Neural crest cell (in vitro differentiated cells): ENCODE measurements around the gene RTN3. TPM values are rescaled to one million over a fixed set of nuclear protein-coding genes. Genes with fewer than 3 reads are reported as not detected.
A peak's percentile ranks its signal among the peaks of the same experiment; 100 is the strongest.

Experiments used
- DNase-seq: peaks from one replicate; pipeline ENCODE4 v3.0.0; 2021; ENCODE audit warnings: low read depth, mixed read lengths, low spot score
- H3K27ac Mint-ChIP-seq: one replicate; pipeline ENCODE4 v1.8.0; 2021; ENCODE audit warnings: mild to moderate bottlenecking, mixed read lengths; ENCODE audit not compliant: unreplicated experiment
- H3K27me3 Mint-ChIP-seq: 2 replicates; pipeline ENCODE4 v1.8.0; 2021; ENCODE audit warnings: low read depth, mild to moderate bottlenecking, mixed read lengths
- H3K36me3 Mint-ChIP-seq: 2 replicates; pipeline ENCODE4 v1.8.0; 2021; ENCODE audit warnings: low read depth, mild to moderate bottlenecking, mixed read lengths
- H3K4me1 Mint-ChIP-seq: 2 replicates; pipeline ENCODE4 v1.8.0; 2021; ENCODE audit warnings: mixed read lengths
- H3K4me3 Mint-ChIP-seq: one replicate; pipeline ENCODE4 v1.8.0; 2021; ENCODE audit warnings: mild to moderate bottlenecking, mixed read lengths
- H3K9me3 Mint-ChIP-seq: 2 replicates; pipeline ENCODE4 v1.8.0; 2021; ENCODE audit warnings: mixed read lengths
- total RNA-seq: library from RNA; stranded (reverse); gene quantifications from 2 replicates; pipeline ENCODE4 v1.2.1, GENCODE V29; 2021
- TF ChIP-seq, protein P1 (sequence below): fragments of 200-600 bp; sonication (generic); conservative IDR thresholded peaks from 2 replicates; pipeline ENCODE4 v1.5.0; 2021; ENCODE audit warnings: antibody characterized with exemption, mild to moderate bottlenecking

RTN3 gene
- total RNA-seq, 1 donor from 2014 or later = 136 TPM

DNA sequence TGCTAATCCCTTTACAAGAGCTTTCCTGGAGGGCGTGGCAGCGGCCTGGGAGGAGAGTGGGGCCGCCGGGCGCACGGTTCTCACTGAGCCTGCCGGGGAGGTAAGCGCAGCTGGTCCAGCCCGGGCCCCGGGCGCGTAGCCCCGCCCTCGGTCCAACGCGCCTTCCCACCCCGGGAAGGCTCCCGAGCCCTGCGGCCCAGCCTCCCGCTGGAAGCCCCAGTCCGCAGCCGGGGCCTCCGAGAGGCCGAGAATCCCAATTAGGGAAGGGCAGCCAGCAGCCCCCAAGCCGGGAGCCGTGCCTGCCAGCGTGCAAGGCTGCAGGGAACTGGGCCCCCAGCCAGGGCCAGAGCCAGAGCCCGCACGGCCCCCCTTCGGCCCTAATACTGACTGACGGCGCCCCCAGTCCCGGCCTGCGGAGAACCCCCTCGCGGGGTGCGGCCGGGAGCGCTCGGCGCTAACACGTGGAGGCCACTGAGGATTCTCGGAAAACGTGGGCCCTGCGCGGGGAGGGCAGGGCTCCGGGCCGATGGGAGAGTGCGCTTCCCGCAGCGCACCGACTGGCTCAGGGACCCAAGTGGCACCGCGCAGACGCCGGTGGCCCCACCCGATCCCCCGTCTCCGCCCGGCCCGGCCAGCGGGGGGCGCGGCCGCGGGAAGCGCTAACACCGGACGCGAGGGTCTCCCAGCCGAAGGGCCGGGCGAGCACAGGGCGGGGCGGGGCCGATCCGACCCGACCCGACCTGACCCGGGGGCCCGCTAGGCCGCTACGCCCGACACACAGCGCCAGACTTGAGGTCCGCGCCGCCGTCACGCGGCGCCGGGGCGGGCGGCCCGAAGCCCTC, 81.6 kb downstream of the RTN3 start:
- no peaks in the 10 kb centered on the region for H3K9me3 Mint-ChIP-seq
- TF ChIP-seq, protein P1, sequence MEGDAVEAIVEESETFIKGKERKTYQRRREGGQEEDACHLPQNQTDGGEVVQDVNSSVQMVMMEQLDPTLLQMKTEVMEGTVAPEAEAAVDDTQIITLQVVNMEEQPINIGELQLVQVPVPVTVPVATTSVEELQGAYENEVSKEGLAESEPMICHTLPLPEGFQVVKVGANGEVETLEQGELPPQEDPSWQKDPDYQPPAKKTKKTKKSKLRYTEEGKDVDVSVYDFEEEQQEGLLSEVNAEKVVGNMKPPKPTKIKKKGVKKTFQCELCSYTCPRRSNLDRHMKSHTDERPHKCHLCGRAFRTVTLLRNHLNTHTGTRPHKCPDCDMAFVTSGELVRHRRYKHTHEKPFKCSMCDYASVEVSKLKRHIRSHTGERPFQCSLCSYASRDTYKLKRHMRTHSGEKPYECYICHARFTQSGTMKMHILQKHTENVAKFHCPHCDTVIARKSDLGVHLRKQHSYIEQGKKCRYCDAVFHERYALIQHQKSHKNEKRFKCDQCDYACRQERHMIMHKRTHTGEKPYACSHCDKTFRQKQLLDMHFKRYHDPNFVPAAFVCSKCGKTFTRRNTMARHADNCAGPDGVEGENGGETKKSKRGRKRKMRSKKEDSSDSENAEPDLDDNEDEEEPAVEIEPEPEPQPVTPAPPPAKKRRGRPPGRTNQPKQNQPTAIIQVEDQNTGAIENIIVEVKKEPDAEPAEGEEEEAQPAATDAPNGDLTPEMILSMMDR = peak; percentile 30
- H3K4me3 Mint-ChIP-seq = peak overlapping the region; percentile 83
- H3K27me3 Mint-ChIP-seq = peaks cover 13% of the 10 kb centered on the region
- H3K36me3 Mint-ChIP-seq = peaks cover 5% of the 10 kb centered on the region
- peak; percentile 40 for DNase-seq
- H3K27ac Mint-ChIP-seq = no peak overlapping the region
- H3K4me1 Mint-ChIP-seq = peaks cover 41% of the 10 kb centered on the region

DNA sequence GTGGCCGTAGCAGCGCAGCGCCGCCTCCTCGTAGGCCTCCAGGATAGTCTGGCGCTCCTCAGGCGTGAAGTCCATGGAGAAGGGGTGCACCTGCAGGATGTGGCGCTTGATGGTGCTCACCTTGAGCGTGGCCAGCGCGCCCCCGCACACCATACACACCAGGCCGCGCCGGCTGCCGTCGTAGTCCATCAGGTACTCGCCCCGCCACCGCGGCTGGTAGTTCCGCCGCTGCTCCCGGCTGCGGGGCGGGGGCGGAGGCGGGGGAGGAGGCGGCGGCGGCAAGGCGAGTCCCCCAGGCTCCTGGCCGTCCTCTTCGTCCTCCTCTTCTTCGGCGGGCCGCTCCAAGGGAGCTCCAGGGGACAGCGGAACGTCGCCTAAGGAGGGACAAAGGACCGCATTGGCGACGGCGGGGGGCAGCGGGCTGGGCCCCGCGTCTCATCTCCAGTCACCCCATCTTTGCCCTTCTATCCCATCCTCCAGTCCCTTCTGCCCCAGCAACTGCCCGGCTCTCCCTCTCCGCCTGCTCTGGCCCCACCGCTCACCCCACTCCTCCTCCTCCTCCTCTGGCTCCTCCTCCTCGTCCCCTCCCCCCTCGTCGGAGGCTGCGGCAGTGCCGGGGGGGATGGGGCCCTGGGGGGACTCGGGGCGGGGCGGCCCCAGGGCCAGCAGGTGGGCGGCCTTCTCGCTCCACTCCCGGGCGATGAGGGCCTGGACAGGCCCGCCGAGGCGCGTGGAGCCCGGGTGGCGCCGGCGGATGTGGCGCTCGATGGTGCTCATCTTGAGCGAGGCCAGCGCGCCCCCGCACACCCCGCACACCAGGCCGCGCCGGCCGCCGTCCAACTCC, 82.4 kb downstream of the RTN3 start:
- DNase-seq = peak; percentile 13
- Mint-ChIP-seq H3K36me3 (peaks cover 3% of the 10 kb centered on the region), H3K27ac (no peak overlapping the region), H3K4me1 (peaks cover 41% of the 10 kb centered on the region), H3K4me3 (no peak overlapping the region), H3K27me3 (peaks cover 13% of the 10 kb centered on the region), H3K9me3 (no peaks in the 10 kb centered on the region)
- TF ChIP-seq, protein P1 = no peak

DNA sequence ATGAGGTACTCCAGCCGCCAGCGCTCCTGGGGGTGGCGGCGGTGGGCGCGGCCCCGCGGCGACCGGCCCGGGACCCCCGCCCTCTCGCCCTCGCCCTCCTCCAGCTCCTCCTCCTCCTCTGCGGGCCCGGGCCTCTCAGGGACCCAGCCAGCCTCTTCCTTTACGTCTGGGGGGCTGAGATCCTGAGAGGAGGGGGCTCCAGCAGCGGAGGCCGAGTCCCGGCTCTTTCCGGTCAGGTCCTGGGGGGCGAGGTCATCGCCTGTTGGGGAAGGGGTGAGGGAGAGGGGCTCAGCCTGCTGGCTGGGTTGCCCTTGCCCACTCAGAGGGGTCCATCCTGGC, 83.0 kb downstream of the RTN3 start:
- no peak overlapping the region for H3K27ac Mint-ChIP-seq
- TF ChIP-seq, protein P1 = no peak
- no peaks in the 10 kb centered on the region for H3K9me3 Mint-ChIP-seq
- peaks cover 13% of the 10 kb centered on the region for H3K27me3 Mint-ChIP-seq
- peak; percentile 3 for DNase-seq
- H3K4me3 Mint-ChIP-seq = peak overlapping the region; percentile 38
- H3K36me3 Mint-ChIP-seq = peaks cover 3% of the 10 kb centered on the region
- peaks cover 41% of the 10 kb centered on the region for H3K4me1 Mint-ChIP-seq

DNA sequence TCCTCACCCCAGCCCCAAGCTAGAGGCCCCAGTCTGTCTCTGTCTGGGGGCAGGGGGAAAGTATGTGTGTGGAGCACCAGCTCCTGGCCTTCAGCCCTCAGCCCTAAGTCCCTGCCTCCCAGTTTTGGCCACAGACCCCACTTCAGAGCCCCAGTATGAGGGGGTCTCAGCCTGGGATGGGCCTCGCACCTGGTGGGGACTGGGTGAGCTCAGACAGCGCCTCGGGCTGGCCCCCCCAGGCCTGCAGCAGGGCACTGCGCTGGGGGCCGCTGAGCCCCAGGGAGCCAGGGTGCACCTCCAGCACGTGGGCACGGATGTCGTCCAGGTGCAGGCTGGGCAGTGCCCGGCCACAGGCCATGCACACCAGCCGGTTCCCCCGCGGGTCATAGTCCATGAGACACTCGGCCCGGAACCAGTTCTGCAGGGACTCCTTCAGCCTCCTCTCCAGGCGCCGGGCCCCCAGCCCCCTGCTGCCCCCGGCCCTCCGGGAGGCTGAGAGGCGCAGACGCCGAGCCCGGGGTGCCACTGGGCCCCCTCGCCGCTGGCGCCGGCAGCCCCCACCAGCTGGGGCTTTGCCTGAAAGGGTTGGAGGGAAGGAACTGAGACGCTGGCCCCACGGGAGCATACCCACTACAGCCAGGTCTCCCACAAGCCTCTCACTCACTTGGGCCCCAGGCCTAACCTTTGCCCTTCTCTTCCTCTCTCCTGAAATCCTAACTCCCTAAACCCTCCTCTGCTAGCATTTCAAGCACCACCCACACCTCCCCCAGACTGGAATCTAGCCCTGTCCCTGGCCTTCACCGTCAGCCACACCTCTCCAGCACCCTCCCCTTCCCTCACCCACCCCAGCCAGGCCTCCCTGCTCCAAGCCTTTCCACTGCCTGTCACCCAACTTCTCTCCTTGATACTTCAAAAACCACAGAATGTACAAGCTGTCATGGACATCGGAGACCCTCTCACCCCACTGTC, 83.7 kb downstream of the RTN3 start:
- H3K27me3 Mint-ChIP-seq = peaks cover 16% of the 10 kb centered on the region
- peaks cover 3% of the 10 kb centered on the region for H3K36me3 Mint-ChIP-seq
- peak; percentile 3 for DNase-seq
- peaks cover 44% of the 10 kb centered on the region for H3K4me1 Mint-ChIP-seq
- no peak overlapping the region for H3K27ac Mint-ChIP-seq
- H3K4me3 Mint-ChIP-seq = peak overlapping the region; percentile 78
- TF ChIP-seq, protein P1 = no peak
- H3K9me3 Mint-ChIP-seq = no peaks in the 10 kb centered on the region
